DOHH2 (cell line): ENCODE results near the gene C2CD2L.
A peak's percentile ranks its signal among the peaks of the same experiment; 100 is the strongest.

Experiments
- H3F3A ChIP-seq: fragments of 200-600 bp; sonication (generic), shearing (Covaris generic); 2 replicates; pipeline ENCODE4 v1.6.0; 2016; ENCODE audit warnings: antibody characterized with exemption, mild to moderate bottlenecking; ENCODE audit not compliant: control insufficient read depth, insufficient read depth
- H3K27ac ChIP-seq: fragments of 200-600 bp; sonication (generic); 2 replicates; pipeline ENCODE4 v1.5.1; 2014; ENCODE audit warnings: low read depth, mild to moderate bottlenecking, low read length, moderate library complexity
- H3K27me3 ChIP-seq: fragments of 200-600 bp; sonication (generic); 2 replicates; pipeline ENCODE4 v1.6.1; 2014; ENCODE audit warnings: mild to moderate bottlenecking, low read length, mixed read lengths; ENCODE audit not compliant: control insufficient read depth
- H3K36me3 ChIP-seq: fragments of 200-600 bp; sonication (generic); 2 replicates; pipeline ENCODE4 v1.6.1; 2014; ENCODE audit warnings: mild to moderate bottlenecking, low read length, moderate library complexity, mixed read lengths; ENCODE audit not compliant: control insufficient read depth
- H3K4me1 ChIP-seq: fragments of 200-600 bp; sonication (generic); 2 replicates; pipeline ENCODE4 v1.6.1; 2014; ENCODE audit warnings: mild to moderate bottlenecking, low read length, mixed read lengths; ENCODE audit not compliant: control insufficient read depth
- H3K4me2 ChIP-seq: fragments of 200-600 bp; sonication (generic); 2 replicates; pipeline ENCODE4 v1.6.0; 2014; ENCODE audit warnings: mild to moderate bottlenecking, low read length, moderate library complexity
- H3K4me3 ChIP-seq: fragments of 200-600 bp; sonication (generic); 2 replicates; pipeline ENCODE4 v1.5.1; 2014; ENCODE audit warnings: mild to moderate bottlenecking, low read length, mixed read lengths
- H3K79me2 ChIP-seq: fragments of 200-600 bp; sonication (generic); 2 replicates; pipeline ENCODE4 v1.6.1; 2014; ENCODE audit warnings: mild to moderate bottlenecking, low read length, mixed read lengths; ENCODE audit not compliant: control insufficient read depth
- H3K9me2 ChIP-seq: fragments of 200-600 bp; sonication (generic); replicated peaks from 2 replicates; pipeline ENCODE4 v1.6.1; 2014; ENCODE audit warnings: mild to moderate bottlenecking, low read length, mixed read lengths; ENCODE audit not compliant: control insufficient read depth
- H3K9me3 ChIP-seq: fragments of 200-600 bp; sonication (generic); 2 replicates; pipeline ENCODE4 v1.6.1; 2014; ENCODE audit warnings: antibody characterized with exemption, low read length, mixed read lengths; ENCODE audit not compliant: control insufficient read depth, insufficient read depth
- H4K20me1 ChIP-seq: fragments of 200-600 bp; sonication (generic); 2 replicates; pipeline ENCODE4 v1.6.0; 2014; ENCODE audit warnings: low read depth, mild to moderate bottlenecking, antibody characterized with exemption, low read length, moderate library complexity; ENCODE audit not compliant: control insufficient read depth, insufficient read depth
- EZH2phosphoT487 ChIP-seq: fragments of 200-600 bp; sonication (generic); IDR thresholded peaks from 2 replicates; pipeline ENCODE4 v1.6.1; 2017; ENCODE audit warnings: borderline replicate concordance, mild to moderate bottlenecking, antibody characterized with exemption, low read length, moderate library complexity, mixed read lengths
- TF ChIP-seq, protein P1 (sequence below): fragments of 200-600 bp; sonication (generic); IDR thresholded peaks from one replicate; pipeline ENCODE4 v1.5.1; 2014; ENCODE audit warnings: antibody characterized with exemption, mild to moderate bottlenecking, low read depth, low read length; ENCODE audit not compliant: poor library complexity, severe bottlenecking

Gene C2CD2L

DNA sequence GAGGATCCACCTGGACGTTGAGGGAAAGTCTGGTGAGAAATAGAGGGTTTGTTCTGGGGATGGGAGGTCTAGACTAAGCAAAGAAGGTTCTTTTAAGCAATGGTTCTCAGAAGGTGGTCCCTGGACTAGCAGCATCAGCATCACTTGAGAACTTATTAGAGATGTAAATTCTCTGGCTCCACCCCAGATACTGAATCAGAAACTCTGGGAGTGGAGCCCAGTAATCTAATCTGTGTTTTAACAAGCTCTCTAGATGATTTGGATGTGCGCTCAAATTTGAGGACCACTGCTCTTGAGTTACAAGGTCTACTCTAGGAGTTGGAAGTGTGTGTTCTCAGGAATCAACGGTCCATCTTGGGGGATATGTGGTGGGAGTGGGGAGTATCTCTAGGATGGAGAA, 38.4 kb downstream of the C2CD2L start:
- Histone ChIP-seq H3K4me2 (no peak overlapping the region), H3K27ac (no peak overlapping the region), H3K36me3 (no peaks in the 10 kb centered on the region), H3F3A (no peaks in the 10 kb centered on the region), H3K9me2 (no peaks in the 10 kb centered on the region), H3K9me3 (no peaks in the 10 kb centered on the region), H3K4me1 (peaks cover 13% of the 10 kb centered on the region), H3K79me2 (no peaks in the 10 kb centered on the region), H3K4me3 (no peak overlapping the region), H4K20me1 (no peaks in the 10 kb centered on the region), H3K27me3 (peaks cover 51% of the 10 kb centered on the region)
- TF ChIP-seq, protein P1, sequence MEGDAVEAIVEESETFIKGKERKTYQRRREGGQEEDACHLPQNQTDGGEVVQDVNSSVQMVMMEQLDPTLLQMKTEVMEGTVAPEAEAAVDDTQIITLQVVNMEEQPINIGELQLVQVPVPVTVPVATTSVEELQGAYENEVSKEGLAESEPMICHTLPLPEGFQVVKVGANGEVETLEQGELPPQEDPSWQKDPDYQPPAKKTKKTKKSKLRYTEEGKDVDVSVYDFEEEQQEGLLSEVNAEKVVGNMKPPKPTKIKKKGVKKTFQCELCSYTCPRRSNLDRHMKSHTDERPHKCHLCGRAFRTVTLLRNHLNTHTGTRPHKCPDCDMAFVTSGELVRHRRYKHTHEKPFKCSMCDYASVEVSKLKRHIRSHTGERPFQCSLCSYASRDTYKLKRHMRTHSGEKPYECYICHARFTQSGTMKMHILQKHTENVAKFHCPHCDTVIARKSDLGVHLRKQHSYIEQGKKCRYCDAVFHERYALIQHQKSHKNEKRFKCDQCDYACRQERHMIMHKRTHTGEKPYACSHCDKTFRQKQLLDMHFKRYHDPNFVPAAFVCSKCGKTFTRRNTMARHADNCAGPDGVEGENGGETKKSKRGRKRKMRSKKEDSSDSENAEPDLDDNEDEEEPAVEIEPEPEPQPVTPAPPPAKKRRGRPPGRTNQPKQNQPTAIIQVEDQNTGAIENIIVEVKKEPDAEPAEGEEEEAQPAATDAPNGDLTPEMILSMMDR: no peak
- TF ChIP-seq EZH2phosphoT487: no peak

DNA sequence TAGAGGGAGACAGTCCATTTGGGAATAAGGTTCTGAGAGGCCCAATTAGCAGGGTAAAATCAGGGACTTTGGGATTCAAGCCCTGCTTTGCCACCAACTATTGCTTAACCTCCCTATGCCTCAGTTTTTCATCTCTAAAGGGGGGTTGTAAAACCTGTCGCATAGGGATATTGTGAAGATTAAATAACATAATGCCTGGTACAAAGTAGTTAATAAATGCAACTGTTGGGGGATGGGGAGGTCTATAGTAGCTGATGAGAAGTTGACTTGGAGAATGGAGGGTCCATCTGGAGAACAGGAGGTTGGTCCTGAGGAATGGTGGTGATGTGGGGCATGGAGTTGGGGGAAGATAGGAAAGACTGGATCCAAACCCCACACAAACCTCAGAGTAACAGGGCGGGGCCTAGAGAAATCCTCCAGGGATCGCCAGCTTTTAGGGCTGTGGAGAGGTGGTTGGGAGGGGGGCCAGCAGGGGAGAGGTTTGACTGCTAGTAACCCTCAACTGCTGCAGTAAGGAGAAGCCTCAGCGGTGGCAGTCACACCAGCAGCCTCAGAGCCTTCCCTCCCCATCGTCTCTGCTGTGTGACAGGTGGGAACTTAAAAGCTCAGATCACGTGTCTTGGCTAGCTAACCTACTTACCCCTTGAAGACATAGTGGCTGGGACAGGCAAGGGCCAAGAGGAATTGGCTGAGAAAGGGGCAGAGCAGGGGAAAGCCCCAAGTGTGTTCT, 40.6 kb downstream of the C2CD2L start:
- Histone ChIP-seq H3K9me2 (no peaks in the 10 kb centered on the region), H3K4me3 (no peak overlapping the region), H3K27me3 (peaks cover 69% of the 10 kb centered on the region), H3F3A (no peaks in the 10 kb centered on the region), H3K27ac (no peak overlapping the region), H3K4me2 (no peak overlapping the region), H4K20me1 (no peaks in the 10 kb centered on the region), H3K79me2 (no peaks in the 10 kb centered on the region), H3K4me1 (peaks cover 13% of the 10 kb centered on the region), H3K9me3 (no peaks in the 10 kb centered on the region), H3K36me3 (no peaks in the 10 kb centered on the region)
- no peak for TF ChIP-seq EZH2phosphoT487
- TF ChIP-seq, protein P1: no peak

DNA sequence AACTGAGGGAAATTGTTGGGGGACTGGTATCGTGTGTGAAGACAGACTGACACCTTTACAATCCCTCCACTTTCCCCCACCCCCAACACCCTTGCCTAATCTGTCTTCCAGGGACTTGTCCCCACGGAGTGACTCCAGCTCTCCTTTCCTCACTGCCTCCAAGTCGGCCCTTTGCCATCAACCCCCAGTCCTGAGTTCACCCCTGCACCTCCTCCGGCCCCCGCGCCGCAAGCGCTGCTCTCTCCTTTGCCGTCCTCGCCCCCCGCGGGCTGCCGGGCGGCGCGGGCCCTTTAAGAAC, 41.5 kb downstream of the C2CD2L start:
- TF ChIP-seq, protein P1: no peak
- peak overlapping the region; percentile 72 for H3K4me3 ChIP-seq

More for the DNA sequence above, 41.5 kb downstream of the C2CD2L start:
- Histone ChIP-seq H4K20me1 (no peaks in the 10 kb centered on the region), H3K27me3 (peaks cover 75% of the 10 kb centered on the region), H3K9me2 (no peaks in the 10 kb centered on the region), H3K4me2 (peak overlapping the region; percentile 93), H3F3A (no peaks in the 10 kb centered on the region), H3K9me3 (no peaks in the 10 kb centered on the region), H3K27ac (no peak overlapping the region), H3K4me1 (peaks cover 13% of the 10 kb centered on the region), H3K36me3 (no peaks in the 10 kb centered on the region), H3K79me2 (no peaks in the 10 kb centered on the region)
